ENCODE measurements around the gene RIMS1.
A peak's percentile ranks its signal among the peaks of the same experiment; 100 is the strongest.

Gene RIMS1

DNA sequence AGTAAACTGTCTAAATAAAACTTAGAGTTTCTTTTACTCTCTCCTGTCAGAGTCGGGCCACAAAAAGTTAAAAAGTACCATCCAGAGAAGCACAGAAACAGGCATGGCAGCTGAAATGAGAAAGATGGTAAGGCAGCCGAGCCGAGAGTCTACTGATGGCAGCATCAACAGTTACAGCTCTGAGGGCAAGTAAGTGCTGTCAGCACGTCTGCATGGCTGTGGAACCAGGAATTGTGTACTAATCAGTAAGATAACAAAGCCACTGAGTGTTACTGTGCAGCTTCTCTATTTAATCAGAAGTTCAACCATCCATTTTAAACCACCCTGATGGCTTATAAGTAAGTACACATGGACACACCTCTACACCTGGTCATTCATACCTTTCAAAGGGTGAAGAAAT lies 504.2 kb downstream of the RIMS1 start:
- no peaks in the 10 kb centered on the region for H3K79me2 ChIP-seq (ENCODE audit: low read length)
- H3K9ac ChIP-seq (ENCODE audit: low read length): no peak overlapping the region
- H3K36me3 ChIP-seq (replicated peaks; ENCODE audit: low read depth, low read length): no peaks in the 10 kb centered on the region
- H3K9me3 ChIP-seq (ENCODE audit: insufficient read depth, low read length): no peaks in the 10 kb centered on the region
- H3K4me2 ChIP-seq (ENCODE audit: low read length): no peak overlapping the region
- H4K20me1 ChIP-seq (ENCODE audit: insufficient read depth, low read length): no peaks in the 10 kb centered on the region
- no peak overlapping the region for H2AFZ ChIP-seq (ENCODE audit: low read depth, low read length)
- no peak overlapping the region for H3K27ac ChIP-seq (ENCODE audit: low read length)
- TF ChIP-seq EZH2phosphoT487 (IDR thresholded peaks at IDR 0.05; ENCODE audit: low read depth) (no peak), CTCF (IDR thresholded peaks at IDR 0.05; ENCODE audit: low read depth, low read length) (no peak)
- H3K27me3 ChIP-seq (ENCODE audit: low read depth, low read length): no peaks in the 10 kb centered on the region
- H3K4me1 ChIP-seq (ENCODE audit: low read length): no peaks in the 10 kb centered on the region
- no peak overlapping the region for H3K4me3 ChIP-seq (ENCODE audit: low read length)

GRCh38 chr6:72401865-72402264 lies 515.5 kb downstream of the RIMS1 start:
- Histone ChIP-seq H3K4me2 (ENCODE audit: low read length) (peak overlapping the region; percentile 17; the same call in 1 of the 2 replicates), H3K36me3 (replicated peaks; ENCODE audit: low read depth, low read length) (no peaks in the 10 kb centered on the region), H3K9ac (ENCODE audit: low read length) (no peak overlapping the region), H3K9me3 (ENCODE audit: insufficient read depth, low read length) (no peaks in the 10 kb centered on the region), H3K4me3 (ENCODE audit: low read length) (no peak overlapping the region), H3K4me1 (ENCODE audit: low read length) (peaks cover 21% of the 10 kb centered on the region), H3K79me2 (ENCODE audit: low read length) (no peaks in the 10 kb centered on the region), H3K27me3 (ENCODE audit: low read depth, low read length) (no peaks in the 10 kb centered on the region), H2AFZ (ENCODE audit: low read depth, low read length) (no peak overlapping the region), H4K20me1 (ENCODE audit: insufficient read depth, low read length) (no peaks in the 10 kb centered on the region), H3K27ac (ENCODE audit: low read length) (no peak overlapping the region; the same call in 1 of the 2 replicates)
- TF ChIP-seq EZH2phosphoT487 (IDR thresholded peaks at IDR 0.05; ENCODE audit: low read depth): no peak
- TF ChIP-seq CTCF (IDR thresholded peaks at IDR 0.05; ENCODE audit: low read depth, low read length): no peak

DNA sequence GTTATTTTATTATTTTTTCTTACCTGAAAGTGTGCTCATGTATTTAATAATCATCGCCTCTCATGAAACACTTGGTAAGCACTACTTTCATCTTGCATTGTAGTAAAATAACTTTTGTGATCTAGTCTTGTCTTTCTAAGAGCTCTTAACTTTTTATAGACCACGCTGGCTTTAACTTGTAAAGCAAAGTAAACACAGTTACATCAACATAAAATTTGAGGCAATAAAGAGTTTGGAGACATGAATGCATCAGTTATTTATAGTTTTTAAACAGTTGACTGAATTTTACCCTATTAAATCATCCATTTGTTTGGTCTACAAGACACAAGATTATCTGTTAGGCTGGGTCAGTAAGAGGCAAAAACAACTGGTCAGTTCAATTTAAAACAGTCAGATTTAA lies 517.1 kb downstream of the RIMS1 start:
- TF ChIP-seq EZH2phosphoT487 (IDR thresholded peaks at IDR 0.05; ENCODE audit: low read depth) (no peak), CTCF (IDR thresholded peaks at IDR 0.05; ENCODE audit: low read depth, low read length) (no peak)
- H3K4me2 ChIP-seq (ENCODE audit: low read length): no peak overlapping the region
- H2AFZ ChIP-seq (ENCODE audit: low read depth, low read length): no peak overlapping the region
- no peaks in the 10 kb centered on the region for H3K27me3 ChIP-seq (ENCODE audit: low read depth, low read length)
- no peaks in the 10 kb centered on the region for H4K20me1 ChIP-seq (ENCODE audit: insufficient read depth, low read length)
- H3K79me2 ChIP-seq (ENCODE audit: low read length): no peaks in the 10 kb centered on the region
- no peak overlapping the region for H3K9ac ChIP-seq (ENCODE audit: low read length)
- H3K9me3 ChIP-seq (ENCODE audit: insufficient read depth, low read length): no peaks in the 10 kb centered on the region
- no peaks in the 10 kb centered on the region for H3K36me3 ChIP-seq (replicated peaks; ENCODE audit: low read depth, low read length)
- peaks cover 21% of the 10 kb centered on the region for H3K4me1 ChIP-seq (ENCODE audit: low read length)
- no peak overlapping the region for H3K4me3 ChIP-seq (ENCODE audit: low read length)
- H3K27ac ChIP-seq (ENCODE audit: low read length): no peak overlapping the region

DNA sequence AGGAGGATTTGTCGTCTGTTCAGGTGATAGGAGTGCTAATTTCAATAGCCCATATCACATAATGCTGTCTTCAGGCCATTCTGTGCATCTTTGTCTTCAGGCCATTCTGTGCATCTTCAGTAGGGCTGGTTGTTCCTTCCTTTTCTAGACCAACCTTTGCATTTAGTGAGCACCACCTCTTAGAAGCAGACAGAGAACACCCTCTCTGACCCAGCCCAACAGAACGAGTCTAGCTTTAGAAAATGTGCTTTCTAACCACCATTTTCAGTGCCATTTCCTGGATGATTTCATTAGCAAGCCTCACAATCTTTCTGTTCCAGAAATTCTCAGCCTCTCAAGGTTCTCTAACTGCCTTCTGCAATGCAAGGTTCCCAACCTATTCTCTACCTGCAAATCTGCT lies 520.2 kb downstream of the RIMS1 start:
- Histone ChIP-seq H3K27me3 (ENCODE audit: low read depth, low read length) (no peaks in the 10 kb centered on the region), H3K36me3 (replicated peaks; ENCODE audit: low read depth, low read length) (no peaks in the 10 kb centered on the region), H3K4me1 (ENCODE audit: low read length) (peaks cover 19% of the 10 kb centered on the region), H4K20me1 (ENCODE audit: insufficient read depth, low read length) (no peaks in the 10 kb centered on the region), H2AFZ (ENCODE audit: low read depth, low read length) (peak overlapping the region; percentile 28), H3K79me2 (ENCODE audit: low read length) (no peaks in the 10 kb centered on the region), H3K27ac (ENCODE audit: low read length) (no peak overlapping the region), H3K9me3 (ENCODE audit: insufficient read depth, low read length) (no peaks in the 10 kb centered on the region), H3K4me3 (ENCODE audit: low read length) (no peak overlapping the region), H3K9ac (ENCODE audit: low read length) (no peak overlapping the region), H3K4me2 (ENCODE audit: low read length) (no peak overlapping the region)
- TF ChIP-seq EZH2phosphoT487 (IDR thresholded peaks at IDR 0.05; ENCODE audit: low read depth) (no peak), CTCF (IDR thresholded peaks at IDR 0.05; ENCODE audit: low read depth, low read length) (no peak)

Data from OCI-LY3 (cell line).